Measurements from ENCODE around the gene NPAT. TPM values are rescaled to one million over a fixed set of nuclear protein-coding genes. Genes with fewer than 3 reads are reported as not detected.

Gene NPAT
- total RNA-seq, 1 experiment from 2014 or later, result 16.6 TPM

DNA sequence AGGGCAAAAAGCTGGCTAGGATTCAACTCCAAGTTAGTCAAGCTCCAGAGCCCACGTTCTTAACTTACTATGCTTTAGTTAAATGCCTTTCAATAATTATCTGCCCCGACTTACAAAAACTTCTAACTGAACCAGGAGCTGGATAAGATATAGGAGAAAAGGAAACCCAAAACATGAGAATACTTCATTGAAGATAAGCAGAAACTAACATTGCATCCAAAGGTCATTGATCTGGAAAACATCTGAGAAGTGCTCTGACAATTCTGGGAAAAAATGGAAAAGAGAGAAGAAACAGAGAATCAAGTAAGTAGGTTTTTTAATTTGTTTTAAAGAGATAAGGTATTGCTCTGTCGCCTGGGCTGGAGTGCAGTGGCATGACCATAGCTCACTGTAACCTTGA lies 73.9 kb downstream of the NPAT start:
- ATAC-seq, result no peak
- DNase-seq (ENCODE audit: low read depth, low spot score), result no peak
- TF ChIP-seq, protein P1, sequence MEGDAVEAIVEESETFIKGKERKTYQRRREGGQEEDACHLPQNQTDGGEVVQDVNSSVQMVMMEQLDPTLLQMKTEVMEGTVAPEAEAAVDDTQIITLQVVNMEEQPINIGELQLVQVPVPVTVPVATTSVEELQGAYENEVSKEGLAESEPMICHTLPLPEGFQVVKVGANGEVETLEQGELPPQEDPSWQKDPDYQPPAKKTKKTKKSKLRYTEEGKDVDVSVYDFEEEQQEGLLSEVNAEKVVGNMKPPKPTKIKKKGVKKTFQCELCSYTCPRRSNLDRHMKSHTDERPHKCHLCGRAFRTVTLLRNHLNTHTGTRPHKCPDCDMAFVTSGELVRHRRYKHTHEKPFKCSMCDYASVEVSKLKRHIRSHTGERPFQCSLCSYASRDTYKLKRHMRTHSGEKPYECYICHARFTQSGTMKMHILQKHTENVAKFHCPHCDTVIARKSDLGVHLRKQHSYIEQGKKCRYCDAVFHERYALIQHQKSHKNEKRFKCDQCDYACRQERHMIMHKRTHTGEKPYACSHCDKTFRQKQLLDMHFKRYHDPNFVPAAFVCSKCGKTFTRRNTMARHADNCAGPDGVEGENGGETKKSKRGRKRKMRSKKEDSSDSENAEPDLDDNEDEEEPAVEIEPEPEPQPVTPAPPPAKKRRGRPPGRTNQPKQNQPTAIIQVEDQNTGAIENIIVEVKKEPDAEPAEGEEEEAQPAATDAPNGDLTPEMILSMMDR (IDR thresholded peaks at IDR 0.05), result no peak
- TF ChIP-seq POLR2AphosphoS5 (IDR thresholded peaks at IDR 0.05; ENCODE audit: low read depth, low read length), result no peak
- TF ChIP-seq, protein P2, sequence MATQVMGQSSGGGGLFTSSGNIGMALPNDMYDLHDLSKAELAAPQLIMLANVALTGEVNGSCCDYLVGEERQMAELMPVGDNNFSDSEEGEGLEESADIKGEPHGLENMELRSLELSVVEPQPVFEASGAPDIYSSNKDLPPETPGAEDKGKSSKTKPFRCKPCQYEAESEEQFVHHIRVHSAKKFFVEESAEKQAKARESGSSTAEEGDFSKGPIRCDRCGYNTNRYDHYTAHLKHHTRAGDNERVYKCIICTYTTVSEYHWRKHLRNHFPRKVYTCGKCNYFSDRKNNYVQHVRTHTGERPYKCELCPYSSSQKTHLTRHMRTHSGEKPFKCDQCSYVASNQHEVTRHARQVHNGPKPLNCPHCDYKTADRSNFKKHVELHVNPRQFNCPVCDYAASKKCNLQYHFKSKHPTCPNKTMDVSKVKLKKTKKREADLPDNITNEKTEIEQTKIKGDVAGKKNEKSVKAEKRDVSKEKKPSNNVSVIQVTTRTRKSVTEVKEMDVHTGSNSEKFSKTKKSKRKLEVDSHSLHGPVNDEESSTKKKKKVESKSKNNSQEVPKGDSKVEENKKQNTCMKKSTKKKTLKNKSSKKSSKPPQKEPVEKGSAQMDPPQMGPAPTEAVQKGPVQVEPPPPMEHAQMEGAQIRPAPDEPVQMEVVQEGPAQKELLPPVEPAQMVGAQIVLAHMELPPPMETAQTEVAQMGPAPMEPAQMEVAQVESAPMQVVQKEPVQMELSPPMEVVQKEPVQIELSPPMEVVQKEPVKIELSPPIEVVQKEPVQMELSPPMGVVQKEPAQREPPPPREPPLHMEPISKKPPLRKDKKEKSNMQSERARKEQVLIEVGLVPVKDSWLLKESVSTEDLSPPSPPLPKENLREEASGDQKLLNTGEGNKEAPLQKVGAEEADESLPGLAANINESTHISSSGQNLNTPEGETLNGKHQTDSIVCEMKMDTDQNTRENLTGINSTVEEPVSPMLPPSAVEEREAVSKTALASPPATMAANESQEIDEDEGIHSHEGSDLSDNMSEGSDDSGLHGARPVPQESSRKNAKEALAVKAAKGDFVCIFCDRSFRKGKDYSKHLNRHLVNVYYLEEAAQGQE (IDR thresholded peaks at IDR 0.05; ENCODE audit: insufficient read depth in 1 of 2, low read depth in 2 of 2, low read length in 1 of 2), result no peak
- TF ChIP-seq SIN3A (IDR thresholded peaks at IDR 0.05; ENCODE audit: borderline replicate concordance, insufficient read depth, low read depth, low read length), result no peak
- TF ChIP-seq TCF7L2 (IDR thresholded peaks at IDR 0.05; ENCODE audit: low read depth, low read length), result no peak
- H3K27me3 ChIP-seq (ENCODE audit: control insufficient read depth, insufficient read depth, low read length), result no peaks in the 10 kb centered on the region
- CTCF ChIA-PET, result no interaction called here
- H3K27ac ChIP-seq (ENCODE audit: low read length), result no peak overlapping the region
- peaks cover 46% of the 10 kb centered on the region for H3K36me3 ChIP-seq (ENCODE audit: control insufficient read depth, insufficient read depth, low read length)
- BruUV-seq (replicated peaks), result no TSS peak
- no peak overlapping the region for H3K4me3 ChIP-seq (ENCODE audit: low read depth in 2 of 2, low read length in 2 of 2)
- intact Hi-C loops (cut with micrococcal nuclease; ENCODE audit: unreplicated experiment) (no loop called here), in situ Hi-C loops (cut with HindIII; ENCODE audit: low pct_unique_long_range_greater_than_20kb, low sequenced_read_pairs) (no loop called here)
- H3K9me3 ChIP-seq (ENCODE audit: control insufficient read depth, insufficient read depth, low read depth, low read length), result no peaks in the 10 kb centered on the region
- H3K4me1 ChIP-seq (ENCODE audit: control insufficient read depth, insufficient read depth, low read length), result no peaks in the 10 kb centered on the region
- POLR2A ChIA-PET, result interaction anchor here (0.6 to 0.7 kb wide), 2 partner anchors 41 to 137 kb away, joined by 3 to 4 read pairs; no protein-coding TSS in a partner anchor

DNA sequence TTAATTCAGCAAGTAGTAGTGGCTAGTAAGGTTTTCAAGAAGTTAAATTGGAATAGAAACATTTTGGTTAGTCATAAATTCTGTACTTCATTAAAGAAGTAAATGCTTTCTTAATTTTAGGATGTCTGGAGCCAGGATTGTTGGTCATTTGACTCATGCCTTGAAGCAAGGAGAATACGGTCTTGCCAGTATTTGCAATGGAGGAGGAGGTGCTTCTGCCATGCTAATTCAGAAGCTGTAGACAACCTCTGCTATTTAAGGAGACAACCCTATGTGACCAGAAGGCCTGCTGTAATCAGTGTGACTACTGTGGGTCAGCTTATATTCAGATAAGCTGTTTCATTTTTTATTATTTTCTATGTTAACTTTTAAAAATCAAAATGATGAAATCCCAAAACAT lies 75.3 kb downstream of the NPAT start:
- TF ChIP-seq, protein P2 (IDR thresholded peaks at IDR 0.05; ENCODE audit: insufficient read depth in 1 of 2, low read depth in 2 of 2, low read length in 1 of 2), result no peak
- TF ChIP-seq, protein P1 (IDR thresholded peaks at IDR 0.05), result no peak
- TF ChIP-seq TCF7L2 (IDR thresholded peaks at IDR 0.05; ENCODE audit: low read depth, low read length) (no peak), SIN3A (IDR thresholded peaks at IDR 0.05; ENCODE audit: borderline replicate concordance, insufficient read depth, low read depth, low read length) (no peak), POLR2AphosphoS5 (IDR thresholded peaks at IDR 0.05; ENCODE audit: low read depth, low read length) (no peak)
- Histone ChIP-seq H3K27me3 (ENCODE audit: control insufficient read depth, insufficient read depth, low read length) (no peaks in the 10 kb centered on the region), H3K4me3 (ENCODE audit: low read depth in 2 of 2, low read length in 2 of 2) (no peak overlapping the region), H3K9me3 (ENCODE audit: control insufficient read depth, insufficient read depth, low read depth, low read length) (no peaks in the 10 kb centered on the region), H3K27ac (ENCODE audit: low read length) (no peak overlapping the region), H3K4me1 (ENCODE audit: control insufficient read depth, insufficient read depth, low read length) (no peaks in the 10 kb centered on the region), H3K36me3 (ENCODE audit: control insufficient read depth, insufficient read depth, low read length) (peaks cover 53% of the 10 kb centered on the region)
- BruUV-seq (replicated peaks), result no TSS peak
- in situ Hi-C loops (cut with HindIII; ENCODE audit: low pct_unique_long_range_greater_than_20kb, low sequenced_read_pairs), result no loop called here
- no peak for ATAC-seq
- intact Hi-C loops (cut with micrococcal nuclease; ENCODE audit: unreplicated experiment), result no loop called here
- POLR2A ChIA-PET, result interaction anchor here (0.6 kb wide), 1 partner anchor 20 kb away, joined by 8 read pairs; no protein-coding TSS in a partner anchor
- no peak for DNase-seq (ENCODE audit: low read depth, low spot score)
- CTCF ChIA-PET, result no interaction called here

All from Panc1 (cell line).